Epithelial cell of prostate (primary cell): ENCODE data around the gene PDCD11.

ENCODE experiments used
- DNase-seq: peaks from one replicate; pipeline ENCODE4 v3.0.0-alpha.2; 2011; ENCODE audit warnings: low read depth, low spot score
- H3K27ac ChIP-seq: fragments of 450-650 bp; 2 replicates; pipeline ENCODE4 v1.5.1; 2017; ENCODE audit warnings: mild to moderate bottlenecking

Gene PDCD11

DNA sequence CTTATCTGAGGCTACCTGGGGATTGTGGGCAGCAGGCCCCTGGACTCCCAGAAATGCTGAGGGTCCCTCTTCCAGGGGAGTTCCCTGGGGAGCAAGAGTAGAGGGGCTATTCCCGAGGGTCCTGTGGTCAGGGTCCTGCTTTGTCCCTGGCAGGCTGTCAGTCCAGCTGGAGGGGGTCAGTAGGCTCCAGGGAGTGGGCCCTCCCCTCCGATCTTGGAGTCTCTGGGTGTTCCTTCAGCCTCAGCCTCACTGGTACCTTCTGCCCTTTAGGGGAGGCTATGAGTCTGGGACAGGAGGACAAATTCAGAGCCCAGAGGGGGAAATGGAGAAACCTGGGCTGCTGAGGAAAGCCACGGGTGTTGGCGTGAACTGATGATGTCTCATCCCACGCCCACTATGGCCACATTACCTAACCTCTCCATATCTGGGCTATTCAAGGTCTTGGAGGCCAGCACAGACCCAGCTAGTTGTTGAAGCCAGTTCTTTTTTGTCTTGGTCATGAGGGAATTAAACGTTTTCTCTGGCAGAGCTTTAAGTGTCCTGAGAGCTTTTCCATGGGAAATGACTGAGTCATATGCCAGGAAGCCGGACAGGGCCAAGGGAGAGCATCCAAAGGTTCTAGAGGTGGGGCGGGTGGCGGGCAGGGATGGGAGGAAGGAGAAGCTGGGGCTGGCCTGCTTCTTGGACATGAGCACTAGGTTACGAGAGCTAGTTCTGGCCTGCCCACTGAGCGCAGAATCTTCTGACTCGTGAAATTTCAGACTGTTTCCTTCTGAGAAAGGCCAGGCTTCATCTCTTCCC lies 49.5 kb downstream of the PDCD11 start:
- no peak overlapping the region for H3K27ac ChIP-seq
- DNase-seq = no peak

- no peak for DNase-seq
- H3K27ac ChIP-seq = no peak overlapping the region
Measured at GRCh38 chr10:103447187-103447586, 50.8 kb downstream of the PDCD11 start.

- no peak for DNase-seq
- no peak overlapping the region for H3K27ac ChIP-seq
Measured at GRCh38 chr10:103448746-103449145, 52.3 kb downstream of the PDCD11 start.

DNA sequence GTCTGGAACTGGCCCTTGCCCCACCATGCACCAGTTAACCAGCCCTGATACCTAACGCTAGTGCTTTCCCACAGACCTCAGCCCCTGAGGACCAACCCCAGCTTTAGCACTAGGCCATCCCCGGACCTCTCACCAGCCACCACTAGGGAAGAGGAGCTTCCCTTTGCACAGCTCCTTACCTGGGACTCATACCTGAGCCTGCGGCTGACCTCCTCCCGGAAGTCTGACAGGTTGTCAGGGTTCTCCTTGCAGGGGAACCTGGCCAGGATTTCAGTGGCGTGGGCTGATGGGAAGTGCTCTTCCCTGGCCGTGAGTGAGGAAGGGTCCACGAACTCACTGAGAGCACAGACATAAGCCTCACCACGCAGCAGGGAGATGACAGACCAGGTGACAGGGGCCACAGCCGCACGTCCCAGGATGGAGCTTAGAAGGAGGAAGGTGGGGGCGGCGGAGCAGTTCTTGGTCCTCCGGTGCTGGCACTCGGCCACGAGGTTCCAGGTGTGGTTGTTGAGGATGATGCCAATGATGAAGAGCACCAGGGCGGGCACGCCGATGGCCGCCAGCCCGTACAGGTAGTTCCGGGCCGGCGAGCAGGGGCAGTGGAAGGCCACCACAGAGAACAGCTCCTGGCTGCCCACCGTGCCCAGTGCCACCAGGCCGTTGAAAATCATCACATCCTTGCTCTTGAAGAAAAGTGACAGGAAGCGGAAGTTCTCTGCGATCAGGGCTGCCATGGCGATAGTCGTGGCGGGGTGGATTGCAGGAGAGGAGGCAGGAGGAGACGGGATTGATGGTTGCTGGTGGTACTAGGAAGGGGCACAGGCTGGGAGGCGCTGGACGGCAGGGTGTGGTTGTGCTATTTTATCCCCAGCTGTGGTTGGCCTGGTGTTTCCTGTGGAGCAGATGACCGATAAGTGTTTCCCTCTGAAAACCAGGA lies 53.0 kb downstream of the PDCD11 start:
- no peak overlapping the region for H3K27ac ChIP-seq
- DNase-seq = no peak

DNA sequence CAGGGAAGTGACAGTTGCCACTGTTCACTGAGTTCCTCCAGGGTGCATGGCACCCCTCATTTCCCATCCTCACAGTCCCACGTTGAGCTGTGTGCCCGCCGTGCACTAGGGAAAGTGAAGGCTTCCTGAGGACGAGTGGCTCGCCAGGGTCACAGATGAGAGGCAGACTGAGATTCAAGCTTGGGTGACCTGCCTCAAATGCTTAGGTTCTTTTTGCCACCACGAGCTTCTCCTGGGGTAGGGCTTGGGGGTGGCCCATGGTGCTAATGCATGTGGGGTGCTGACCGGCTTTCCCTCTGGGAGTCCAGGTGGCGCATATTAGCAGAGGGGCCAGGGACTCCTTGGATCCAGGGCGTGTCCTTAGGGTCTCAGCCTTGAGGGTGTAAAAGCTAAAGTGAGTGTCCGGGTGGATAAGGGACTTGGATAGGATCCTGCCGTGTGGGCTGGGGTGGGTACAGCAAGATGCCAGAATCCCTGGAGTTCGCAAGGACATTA lies 53.8 kb downstream of the PDCD11 start:
- no peak for DNase-seq
- no peak overlapping the region for H3K27ac ChIP-seq

DNA sequence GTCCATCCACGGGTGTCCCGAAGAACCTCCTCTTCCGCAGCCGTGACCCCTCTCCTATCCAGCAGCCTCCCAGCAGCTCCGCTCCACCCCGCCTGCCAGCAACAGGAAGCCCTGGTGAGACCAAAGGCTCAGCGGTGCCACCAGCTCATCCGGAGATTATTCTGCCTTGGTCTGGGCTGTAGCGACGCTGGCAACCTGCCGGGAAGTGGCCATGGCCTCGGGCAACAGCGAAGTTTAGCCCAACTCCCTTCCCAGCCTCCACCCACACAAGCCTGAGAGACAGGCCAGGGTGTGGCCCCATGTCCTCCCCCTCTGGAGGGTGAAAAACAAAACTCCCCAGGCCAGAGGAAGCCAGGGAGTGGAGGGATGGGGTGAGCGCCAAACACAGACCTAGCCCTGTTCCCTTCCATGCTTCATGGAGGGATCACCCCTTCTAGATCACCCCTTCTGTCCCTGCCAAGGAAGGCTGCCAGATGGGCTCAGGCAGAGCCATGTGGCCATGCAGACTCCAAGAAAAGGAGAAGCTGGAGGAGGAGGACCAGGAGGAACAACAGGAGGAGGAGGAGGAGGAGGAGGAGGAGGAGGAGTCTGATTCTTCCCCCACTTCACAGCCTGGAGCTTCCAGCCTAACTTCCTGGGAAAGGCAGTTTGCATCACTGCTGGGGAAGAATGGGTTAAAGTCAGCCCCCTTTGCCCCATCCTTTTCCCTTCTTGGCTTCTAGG lies 54.8 kb downstream of the PDCD11 start:
- peak overlapping the region; percentile 18 for H3K27ac ChIP-seq
- DNase-seq = no peak

- DNase-seq = no peak
- peak within 1 kb of the TSS; percentile 18 for H3K27ac ChIP-seq
Measured at GRCh38 chr10:103451831-103452505, 55.5 kb downstream of the PDCD11 start, which contains the start of gene CALHM2. CALHM2 (minus strand) TSS chr10:103452370; CDS start chr10:103449941, 2,429 bp downstream.

- no peak for DNase-seq
- no peak overlapping the region for H3K27ac ChIP-seq
Measured at GRCh38 chr10:103452506-103453230, 56.2 kb downstream of the PDCD11 start.

- DNase-seq = no peak
- no peak overlapping the region for H3K27ac ChIP-seq
Measured at GRCh38 chr10:103454026-103454425, 57.6 kb downstream of the PDCD11 start.

DNA sequence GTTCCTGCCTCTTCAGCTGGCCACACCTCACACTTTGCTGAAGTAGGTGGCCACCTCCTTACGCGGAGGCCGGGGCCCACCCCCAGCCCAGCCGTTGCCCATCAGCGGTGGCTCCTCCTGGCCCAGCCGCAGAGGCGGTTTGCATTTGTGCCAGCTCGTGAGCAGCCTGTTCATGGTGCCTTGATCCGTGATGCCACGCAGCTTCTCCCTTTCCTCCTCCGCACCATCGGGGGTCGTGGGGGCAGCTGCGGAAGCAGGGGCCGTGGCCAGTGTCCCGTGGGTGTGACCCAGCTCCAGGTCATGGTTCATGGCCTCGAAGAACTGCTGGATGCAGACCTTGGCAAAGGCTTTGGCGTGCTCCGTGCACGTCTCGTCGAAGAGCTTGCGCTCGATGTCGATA lies 58.8 kb downstream of the PDCD11 start:
- no peak for DNase-seq
- no peak overlapping the region for H3K27ac ChIP-seq

DNA sequence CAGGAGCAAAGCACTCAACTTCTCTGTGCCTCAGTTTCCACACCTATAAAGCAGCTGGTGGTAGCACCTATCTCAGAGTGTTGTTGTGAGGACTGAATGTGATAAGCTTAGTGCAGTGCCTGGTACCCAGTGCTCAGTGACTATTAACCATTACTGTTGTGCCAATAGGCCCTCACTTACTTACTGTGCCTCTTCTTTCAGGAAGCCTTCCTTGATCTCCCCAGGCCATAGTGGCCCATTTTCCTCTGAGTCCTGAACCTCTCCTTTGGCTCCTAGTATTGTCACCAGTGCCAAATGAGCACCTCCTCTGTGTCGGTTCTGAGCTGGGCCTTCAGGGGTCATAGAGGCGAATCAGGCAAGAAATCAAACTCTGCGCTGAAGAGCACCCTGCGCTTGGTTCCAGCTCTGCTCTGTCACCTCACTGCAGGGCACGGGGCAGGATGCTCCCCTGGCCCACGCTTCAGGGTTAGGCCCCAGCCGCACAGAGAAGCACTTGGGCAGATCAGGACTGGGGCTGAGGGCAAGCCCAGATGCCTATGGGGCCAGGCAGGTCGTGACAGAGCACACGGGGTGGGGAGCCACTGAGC lies 59.7 kb downstream of the PDCD11 start:
- DNase-seq = no peak
- no peak overlapping the region for H3K27ac ChIP-seq

- H3K27ac ChIP-seq = no peak overlapping the region
- DNase-seq = no peak
Measured at GRCh38 chr10:103457176-103457712, 60.8 kb downstream of the PDCD11 start.

- H3K27ac ChIP-seq = no peak overlapping the region
- no peak for DNase-seq
Measured at GRCh38 chr10:103457896-103458583, 61.6 kb downstream of the PDCD11 start.

- no peak for DNase-seq
- no peak within 1 kb of the TSS for H3K27ac ChIP-seq
Measured at GRCh38 chr10:103458720-103459119, 62.3 kb downstream of the PDCD11 start, which contains the start of gene CALHM1. CALHM1 (minus strand) TSS chr10:103458900; CDS start chr10:103458751, 149 bp downstream.

GRCh38 chr10:103459615-103460014 lies 63.2 kb downstream of the PDCD11 start:
- no peak for DNase-seq

DNA sequence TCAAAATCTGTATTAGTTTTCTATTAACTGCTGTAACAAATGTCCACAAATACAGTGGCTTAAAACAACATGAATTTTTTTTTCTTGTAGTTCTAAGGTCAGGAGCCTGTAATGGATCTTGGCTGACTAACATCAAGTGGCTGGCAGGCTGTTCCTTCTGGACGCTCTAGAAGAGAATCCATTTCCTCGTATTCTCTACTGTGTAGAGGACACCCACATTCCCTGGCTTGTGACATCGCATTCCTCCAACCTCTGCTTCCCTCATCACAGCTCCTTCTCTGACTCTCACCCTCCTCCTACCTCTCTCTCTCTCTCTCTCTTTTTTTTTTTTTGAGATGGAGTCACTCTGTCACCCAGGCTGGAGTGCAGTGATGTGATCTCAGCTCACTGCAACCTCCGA lies 67.1 kb downstream of the PDCD11 start:
- H3K27ac ChIP-seq = no peak overlapping the region
- no peak for DNase-seq

More at GRCh38 chr10:103459615-103460014, 63.2 kb downstream of the PDCD11 start:
- H3K27ac ChIP-seq = no peak overlapping the region

- no peak overlapping the region for H3K27ac ChIP-seq
- DNase-seq = no peak
Measured at GRCh38 chr10:103465411-103466179, 69.2 kb downstream of the PDCD11 start.
